Astrocyte (in vitro differentiated cells and primary cell): Measurements from ENCODE around the gene IKZF2. TPM values are rescaled to one million over a fixed set of nuclear protein-coding genes. Genes with fewer than 3 reads are reported as not detected.

ENCODE experiments used
- DNase-seq: peaks from one replicate; pipeline ENCODE4 v3.0.0-alpha.2; 2010; ENCODE audit warnings: low read depth
- FAIRE-seq: peaks from 2 replicates; lab custom pipeline; 2011; peaks lifted over from hg19 to GRCh38; lab: Jason Lieb, UNC
- H2AFZ ChIP-seq: 2 replicates; pipeline ENCODE4 v1.6.0; 2012; ENCODE audit warnings: low read depth, low read length, inconsistent platforms
- H3K27ac ChIP-seq: 2 replicates; pipeline ENCODE4 v1.5.1; 2011; ENCODE audit warnings: low read depth, low read length, inconsistent platforms
- H3K27me3 ChIP-seq: 2 replicates; pipeline ENCODE4 v1.6.0; 2011; ENCODE audit warnings: low read length, inconsistent platforms; ENCODE audit not compliant: insufficient read depth
- H3K36me3 ChIP-seq: 2 replicates; pipeline ENCODE4 v1.5.1; 2011; ENCODE audit warnings: low read length, inconsistent platforms; ENCODE audit not compliant: insufficient read depth
- H3K4me1 ChIP-seq: 2 replicates; pipeline ENCODE4 v1.5.1; 2011; ENCODE audit warnings: low read length, inconsistent platforms; ENCODE audit not compliant: insufficient read depth
- H3K4me2 ChIP-seq: 2 replicates; pipeline ENCODE4 v1.6.0; 2012; ENCODE audit warnings: low read length, inconsistent platforms
- H3K4me3 ChIP-seq: 2 replicates; pipeline ENCODE4 v1.5.1; 2011; ENCODE audit warnings: low read depth, mild to moderate bottlenecking, low read length, inconsistent platforms; ENCODE audit not compliant: insufficient read depth
- H3K79me2 ChIP-seq: 2 replicates; pipeline ENCODE4 v1.6.0; 2012; ENCODE audit warnings: mild to moderate bottlenecking, low read length, inconsistent platforms; ENCODE audit not compliant: insufficient read depth
- H3K9ac ChIP-seq: 2 replicates; pipeline ENCODE4 v1.6.0; 2012; ENCODE audit warnings: mild to moderate bottlenecking, low read length, inconsistent platforms
- H3K9me3 ChIP-seq: 2 replicates; pipeline ENCODE4 v1.5.1; 2012; ENCODE audit warnings: low read depth, mild to moderate bottlenecking, low read length, inconsistent platforms; ENCODE audit not compliant: insufficient read depth
- H4K20me1 ChIP-seq: 2 replicates; pipeline ENCODE4 v1.6.0; 2012; ENCODE audit warnings: low read length, inconsistent platforms; ENCODE audit not compliant: insufficient read depth
- H3K27ac Mint-ChIP-seq: one replicate; pipeline ENCODE4 v1.8.0; 2021; ENCODE audit warnings: mild to moderate bottlenecking, mixed read lengths; ENCODE audit not compliant: unreplicated experiment
- H3K27me3 Mint-ChIP-seq: one replicate; pipeline ENCODE4 v1.8.0; 2021; ENCODE audit warnings: low read depth, mixed read lengths; ENCODE audit not compliant: unreplicated experiment
- H3K36me3 Mint-ChIP-seq: one replicate; pipeline ENCODE4 v1.8.0; 2021; ENCODE audit warnings: low read depth, mixed read lengths; ENCODE audit not compliant: unreplicated experiment
- H3K4me1 Mint-ChIP-seq: one replicate; pipeline ENCODE4 v1.8.0; 2021; ENCODE audit warnings: low read depth, mixed read lengths; ENCODE audit not compliant: unreplicated experiment
- H3K4me3 Mint-ChIP-seq: one replicate; pipeline ENCODE4 v1.8.0; 2021; ENCODE audit warnings: mild to moderate bottlenecking, moderate library complexity, mixed read lengths; ENCODE audit not compliant: unreplicated experiment
- H3K9me3 Mint-ChIP-seq: one replicate; pipeline ENCODE4 v1.8.0; 2021; ENCODE audit warnings: mild to moderate bottlenecking, mixed read lengths; ENCODE audit not compliant: unreplicated experiment
- EZH2 ChIP-seq: IDR thresholded peaks from 2 replicates; pipeline ENCODE4 v1.6.1; 2012; ENCODE audit warnings: mild to moderate bottlenecking, low read length, inconsistent platforms; ENCODE audit not compliant: insufficient read depth
- total RNA-seq: library from RNA; stranded (reverse); gene quantifications from 2 replicates; pipeline ENCODE4 v1.2.1, GENCODE V29; 2021
- TF ChIP-seq, protein P1 (sequence below): IDR thresholded peaks from 2 replicates; pipeline ENCODE4 v1.5.1; 2011; ENCODE audit warnings: low read depth, mild to moderate bottlenecking, inconsistent platforms, low read length, moderate library complexity; ENCODE audit not compliant: insufficient read depth

IKZF2 gene
- total RNA-seq, 1 donor from 2014 or later: 15.5 TPM

DNA sequence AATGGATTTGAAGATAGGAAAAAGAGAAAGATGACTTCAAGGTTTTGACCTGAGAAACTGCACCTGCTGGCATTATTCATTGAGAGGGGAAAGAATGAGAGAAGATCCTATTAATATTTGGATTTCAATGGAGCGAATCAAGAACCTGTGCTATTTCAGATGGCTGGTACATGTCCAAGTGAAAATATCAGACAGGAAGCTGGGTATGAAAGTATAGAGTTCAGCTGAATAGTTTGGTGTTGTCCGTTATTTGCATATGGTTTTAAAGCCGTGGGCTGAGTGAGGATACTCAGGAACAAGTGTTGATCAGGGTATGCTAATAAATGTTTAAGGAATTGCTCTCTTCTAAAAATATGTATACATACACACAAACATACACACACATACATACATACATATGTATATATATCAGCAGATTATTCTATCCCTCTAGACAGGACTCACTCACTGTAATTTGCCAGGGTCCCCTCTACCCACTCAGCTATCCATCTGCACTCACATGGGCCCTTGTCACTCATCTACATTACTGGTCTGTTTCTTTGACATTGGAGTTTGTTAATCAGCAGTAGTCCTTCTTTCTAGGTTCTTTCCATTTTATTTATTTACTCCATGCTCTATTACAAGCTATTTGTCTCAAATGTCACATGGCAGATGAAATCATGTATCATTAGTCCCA, 33.9 kb upstream of the IKZF2 start:
- H3K4me3 ChIP-seq: no peak overlapping the region
- no peaks in the 10 kb centered on the region for H3K9me3 ChIP-seq
- H3K27me3 ChIP-seq: no peaks in the 10 kb centered on the region
- DNase-seq (no peak), FAIRE-seq (no peak)
- no peaks in the 10 kb centered on the region for H3K36me3 ChIP-seq
- no peaks in the 10 kb centered on the region for H3K9me3 Mint-ChIP-seq
- no peak for TF ChIP-seq EZH2
- TF ChIP-seq, protein P1, sequence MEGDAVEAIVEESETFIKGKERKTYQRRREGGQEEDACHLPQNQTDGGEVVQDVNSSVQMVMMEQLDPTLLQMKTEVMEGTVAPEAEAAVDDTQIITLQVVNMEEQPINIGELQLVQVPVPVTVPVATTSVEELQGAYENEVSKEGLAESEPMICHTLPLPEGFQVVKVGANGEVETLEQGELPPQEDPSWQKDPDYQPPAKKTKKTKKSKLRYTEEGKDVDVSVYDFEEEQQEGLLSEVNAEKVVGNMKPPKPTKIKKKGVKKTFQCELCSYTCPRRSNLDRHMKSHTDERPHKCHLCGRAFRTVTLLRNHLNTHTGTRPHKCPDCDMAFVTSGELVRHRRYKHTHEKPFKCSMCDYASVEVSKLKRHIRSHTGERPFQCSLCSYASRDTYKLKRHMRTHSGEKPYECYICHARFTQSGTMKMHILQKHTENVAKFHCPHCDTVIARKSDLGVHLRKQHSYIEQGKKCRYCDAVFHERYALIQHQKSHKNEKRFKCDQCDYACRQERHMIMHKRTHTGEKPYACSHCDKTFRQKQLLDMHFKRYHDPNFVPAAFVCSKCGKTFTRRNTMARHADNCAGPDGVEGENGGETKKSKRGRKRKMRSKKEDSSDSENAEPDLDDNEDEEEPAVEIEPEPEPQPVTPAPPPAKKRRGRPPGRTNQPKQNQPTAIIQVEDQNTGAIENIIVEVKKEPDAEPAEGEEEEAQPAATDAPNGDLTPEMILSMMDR: no peak
- H3K9ac ChIP-seq: no peak overlapping the region
- no peaks in the 10 kb centered on the region for H4K20me1 ChIP-seq
- peaks cover 34% of the 10 kb centered on the region for H3K4me1 Mint-ChIP-seq
- no peak overlapping the region for H3K4me3 Mint-ChIP-seq
- H3K27me3 Mint-ChIP-seq: no peaks in the 10 kb centered on the region
- no peak overlapping the region for H3K27ac ChIP-seq
- H3K79me2 ChIP-seq: no peaks in the 10 kb centered on the region
- no peak overlapping the region for H2AFZ ChIP-seq
- H3K27ac Mint-ChIP-seq: no peak overlapping the region
- no peak overlapping the region for H3K4me2 ChIP-seq
- no peaks in the 10 kb centered on the region for H3K36me3 Mint-ChIP-seq
- H3K4me1 ChIP-seq: peaks cover 23% of the 10 kb centered on the region

DNA sequence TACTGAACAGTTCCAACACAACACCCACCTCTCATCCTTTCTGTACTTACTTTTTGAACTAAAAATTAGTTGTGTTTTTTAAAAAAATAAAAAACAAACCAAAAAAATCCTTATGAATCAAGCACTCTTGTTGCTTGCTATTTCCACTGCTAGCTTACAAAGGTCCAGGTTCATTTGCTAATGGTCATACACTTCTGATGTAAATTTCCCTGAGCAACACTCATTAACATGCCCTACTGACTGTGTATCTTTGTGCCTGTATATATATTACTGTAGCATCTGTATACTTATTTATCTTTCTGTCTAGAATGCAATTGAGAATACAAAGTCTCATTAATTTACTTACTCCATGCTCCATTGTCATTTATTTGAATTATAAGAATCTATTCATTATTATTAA, 30.3 kb upstream of the IKZF2 start:
- FAIRE-seq: no peak
- H3K4me1 ChIP-seq: no peaks in the 10 kb centered on the region
- no peaks in the 10 kb centered on the region for H4K20me1 ChIP-seq
- no peaks in the 10 kb centered on the region for H3K27me3 Mint-ChIP-seq
- peaks cover 15% of the 10 kb centered on the region for H3K4me1 Mint-ChIP-seq
- TF ChIP-seq EZH2: no peak
- TF ChIP-seq, protein P1: no peak
- H3K27ac Mint-ChIP-seq: no peak overlapping the region
- no peak overlapping the region for H3K4me3 ChIP-seq
- no peak overlapping the region for H3K4me3 Mint-ChIP-seq
- no peak for DNase-seq
- no peaks in the 10 kb centered on the region for H3K27me3 ChIP-seq
- no peaks in the 10 kb centered on the region for H3K9me3 ChIP-seq
- H2AFZ ChIP-seq: no peak overlapping the region
- H3K27ac ChIP-seq: no peak overlapping the region
- H3K4me2 ChIP-seq: no peak overlapping the region
- H3K36me3 ChIP-seq: no peaks in the 10 kb centered on the region
- H3K79me2 ChIP-seq: no peaks in the 10 kb centered on the region
- no peaks in the 10 kb centered on the region for H3K36me3 Mint-ChIP-seq
- H3K9ac ChIP-seq: no peak overlapping the region
- H3K9me3 Mint-ChIP-seq: peaks cover 4% of the 10 kb centered on the region

DNA sequence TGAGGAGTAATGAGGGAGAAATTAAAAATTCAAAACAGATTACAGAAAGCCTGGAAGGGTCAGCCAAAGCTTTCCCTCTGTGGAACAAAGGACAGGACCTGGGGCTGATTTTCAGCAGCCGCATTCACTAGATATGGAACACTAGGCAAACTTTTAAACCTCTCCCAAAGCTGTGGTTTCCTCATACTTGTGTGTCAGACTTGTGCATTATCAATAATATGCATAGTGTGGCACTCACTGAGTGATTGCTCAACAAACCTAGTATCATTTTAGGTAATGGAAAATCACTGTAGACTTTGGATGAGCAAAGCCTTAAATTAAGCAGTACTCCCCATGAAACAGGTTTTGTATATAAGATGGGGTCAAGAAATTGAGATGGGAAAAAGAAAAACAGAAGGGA, 26.3 kb upstream of the IKZF2 start:
- no peaks in the 10 kb centered on the region for H3K27me3 Mint-ChIP-seq
- no peak overlapping the region for H3K4me3 Mint-ChIP-seq
- TF ChIP-seq, protein P1: no peak
- no peak for TF ChIP-seq EZH2
- H3K4me1 Mint-ChIP-seq: peaks cover 8% of the 10 kb centered on the region
- H3K36me3 ChIP-seq: no peaks in the 10 kb centered on the region
- peaks cover 8% of the 10 kb centered on the region for H3K9me3 Mint-ChIP-seq
- no peak overlapping the region for H3K27ac ChIP-seq
- no peak overlapping the region for H3K9ac ChIP-seq
- no peak for DNase-seq
- no peak overlapping the region for H3K4me2 ChIP-seq
- H3K4me1 ChIP-seq: no peaks in the 10 kb centered on the region
- H3K27ac Mint-ChIP-seq: no peak overlapping the region
- no peaks in the 10 kb centered on the region for H3K9me3 ChIP-seq
- no peaks in the 10 kb centered on the region for H4K20me1 ChIP-seq
- H3K36me3 Mint-ChIP-seq: no peaks in the 10 kb centered on the region
- H3K79me2 ChIP-seq: no peaks in the 10 kb centered on the region
- H2AFZ ChIP-seq: no peak overlapping the region
- H3K27me3 ChIP-seq: no peaks in the 10 kb centered on the region
- no peak for FAIRE-seq
- H3K4me3 ChIP-seq: no peak overlapping the region
